C4-2B (cell line): ENCODE data around the gene MTA2.

Experiments
- H3K27ac ChIP-seq: fragments of 450-650 bp; 2 replicates; pipeline ENCODE4 v1.5.1; 2017
- CTCF ChIP-seq: fragments of 450-650 bp; conservative IDR thresholded peaks from 2 replicates; pipeline ENCODE4 v1.5.1; 2017; ENCODE audit warnings: mild to moderate bottlenecking
- ZFX ChIP-seq: fragments of 450-650 bp; IDR thresholded peaks from 2 replicates; pipeline ENCODE4 v1.6.1; 2017

MTA2 gene

GRCh38 chr11:62611705-62612365, 10.2 kb upstream of the MTA2 start:
- TF ChIP-seq CTCF = no peak
- TF ChIP-seq ZFX = no peak
- peak overlapping the region; percentile 80 for H3K27ac ChIP-seq

GRCh38 chr11:62610814-62611704, 9.4 kb upstream of the MTA2 start:
- H3K27ac ChIP-seq = peak overlapping the region; percentile 80
- TF ChIP-seq ZFX (no peak), CTCF (no peak)

- H3K27ac ChIP-seq = no peak overlapping the region
- TF ChIP-seq ZFX (no peak), CTCF (no peak)
Measured at GRCh38 chr11:62610403-62610802, 8.7 kb upstream of the MTA2 start.

DNA sequence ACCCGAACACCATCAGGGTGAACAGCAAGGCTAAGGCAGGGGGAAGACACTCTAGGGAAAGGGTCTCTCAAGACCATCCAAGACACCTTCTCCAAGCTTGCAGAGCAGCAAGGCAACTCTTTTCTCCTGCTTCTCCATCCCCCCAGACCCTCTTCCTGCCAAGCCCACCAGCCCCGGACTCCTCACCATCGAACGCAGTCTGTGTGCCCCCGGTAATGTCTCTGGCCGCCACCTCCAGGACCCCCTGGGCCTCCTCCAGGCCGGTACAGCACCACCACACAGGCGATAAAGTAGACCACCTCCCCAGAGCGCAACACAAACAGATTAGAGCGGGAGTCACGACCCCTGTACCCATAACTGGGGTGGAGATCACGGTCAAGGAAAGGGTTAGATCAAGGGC, 7.1 kb upstream of the MTA2 start:
- H3K27ac ChIP-seq = no peak overlapping the region
- no peak for TF ChIP-seq ZFX
- no peak for TF ChIP-seq CTCF

DNA sequence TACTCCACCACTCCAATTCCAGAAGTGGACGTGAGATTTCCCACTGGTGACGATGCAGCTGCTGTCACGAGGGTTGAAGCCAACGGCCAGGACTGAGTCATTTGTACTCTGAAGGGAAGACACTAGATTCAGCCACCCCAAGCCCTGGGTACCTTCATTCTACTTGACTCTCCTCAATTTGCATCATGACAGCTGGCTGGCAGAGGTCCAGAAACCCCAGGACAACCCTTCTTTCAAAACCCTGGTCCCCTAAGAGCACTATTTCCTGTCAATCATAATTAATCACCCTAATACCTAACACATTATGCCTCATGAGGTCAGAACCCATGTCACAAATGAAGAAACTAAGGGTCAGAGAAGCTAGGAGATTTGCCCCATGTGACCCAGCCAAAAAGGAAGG, 6.0 kb upstream of the MTA2 start:
- no peak overlapping the region for H3K27ac ChIP-seq
- TF ChIP-seq ZFX (no peak), CTCF (no peak)

- H3K27ac ChIP-seq = no peak overlapping the region
- TF ChIP-seq CTCF (no peak), ZFX (no peak)
Measured at GRCh38 chr11:62605902-62606301, 4.2 kb upstream of the MTA2 start.

GRCh38 chr11:62605467-62605866, 3.8 kb upstream of the MTA2 start:
- no peak overlapping the region for H3K27ac ChIP-seq
- TF ChIP-seq CTCF (no peak), ZFX (no peak)
